ENCODE data around the gene ZNHIT2.

GRCh38 chr11:65077451-65077850 lies 40.0 kb downstream of the ZNHIT2 start:
- TF ChIP-seq CTCF (conservative IDR thresholded peaks at IDR 0.05; ENCODE audit: low read length) (no peak; the same call in 1 of the 2 replicates), EZH2phosphoT487 (IDR thresholded peaks at IDR 0.05; ENCODE audit: borderline replicate concordance) (no peak)
